DOHH2 (cell line): Measurements from ENCODE around the gene SV2C.

Experiments
- H3F3A ChIP-seq: fragments of 200-600 bp; sonication (generic), shearing (Covaris generic); 2 replicates; pipeline ENCODE4 v1.6.0; 2016; ENCODE audit warnings: antibody characterized with exemption, mild to moderate bottlenecking; ENCODE audit not compliant: control insufficient read depth, insufficient read depth
- H3K27ac ChIP-seq: fragments of 200-600 bp; sonication (generic); 2 replicates; pipeline ENCODE4 v1.5.1; 2014; ENCODE audit warnings: low read depth, mild to moderate bottlenecking, low read length, moderate library complexity
- H3K27me3 ChIP-seq: fragments of 200-600 bp; sonication (generic); 2 replicates; pipeline ENCODE4 v1.6.1; 2014; ENCODE audit warnings: mild to moderate bottlenecking, low read length, mixed read lengths; ENCODE audit not compliant: control insufficient read depth
- H3K36me3 ChIP-seq: fragments of 200-600 bp; sonication (generic); 2 replicates; pipeline ENCODE4 v1.6.1; 2014; ENCODE audit warnings: mild to moderate bottlenecking, low read length, moderate library complexity, mixed read lengths; ENCODE audit not compliant: control insufficient read depth
- H3K4me1 ChIP-seq: fragments of 200-600 bp; sonication (generic); 2 replicates; pipeline ENCODE4 v1.6.1; 2014; ENCODE audit warnings: mild to moderate bottlenecking, low read length, mixed read lengths; ENCODE audit not compliant: control insufficient read depth
- H3K4me2 ChIP-seq: fragments of 200-600 bp; sonication (generic); 2 replicates; pipeline ENCODE4 v1.6.0; 2014; ENCODE audit warnings: mild to moderate bottlenecking, low read length, moderate library complexity
- H3K4me3 ChIP-seq: fragments of 200-600 bp; sonication (generic); 2 replicates; pipeline ENCODE4 v1.5.1; 2014; ENCODE audit warnings: mild to moderate bottlenecking, low read length, mixed read lengths
- H3K79me2 ChIP-seq: fragments of 200-600 bp; sonication (generic); 2 replicates; pipeline ENCODE4 v1.6.1; 2014; ENCODE audit warnings: mild to moderate bottlenecking, low read length, mixed read lengths; ENCODE audit not compliant: control insufficient read depth
- H3K9me2 ChIP-seq: fragments of 200-600 bp; sonication (generic); replicated peaks from 2 replicates; pipeline ENCODE4 v1.6.1; 2014; ENCODE audit warnings: mild to moderate bottlenecking, low read length, mixed read lengths; ENCODE audit not compliant: control insufficient read depth
- H3K9me3 ChIP-seq: fragments of 200-600 bp; sonication (generic); 2 replicates; pipeline ENCODE4 v1.6.1; 2014; ENCODE audit warnings: antibody characterized with exemption, low read length, mixed read lengths; ENCODE audit not compliant: control insufficient read depth, insufficient read depth
- H4K20me1 ChIP-seq: fragments of 200-600 bp; sonication (generic); 2 replicates; pipeline ENCODE4 v1.6.0; 2014; ENCODE audit warnings: low read depth, mild to moderate bottlenecking, antibody characterized with exemption, low read length, moderate library complexity; ENCODE audit not compliant: control insufficient read depth, insufficient read depth
- CTCF ChIP-seq: fragments of 200-600 bp; sonication (generic); IDR thresholded peaks from one replicate; pipeline ENCODE4 v1.5.1; 2014; ENCODE audit warnings: antibody characterized with exemption, mild to moderate bottlenecking, low read depth, low read length; ENCODE audit not compliant: poor library complexity, severe bottlenecking
- EZH2phosphoT487 ChIP-seq: fragments of 200-600 bp; sonication (generic); IDR thresholded peaks from 2 replicates; pipeline ENCODE4 v1.6.1; 2017; ENCODE audit warnings: borderline replicate concordance, mild to moderate bottlenecking, antibody characterized with exemption, low read length, moderate library complexity, mixed read lengths

Gene SV2C

GRCh38 chr5:76342474-76342873 lies 259.3 kb downstream of the SV2C start:
- Histone ChIP-seq H3K4me3 (no peak overlapping the region), H3K36me3 (no peaks in the 10 kb centered on the region), H3K27ac (no peak overlapping the region), H3K9me3 (no peaks in the 10 kb centered on the region), H3K9me2 (no peaks in the 10 kb centered on the region), H3K4me2 (peak overlapping the region; percentile 36; the same call in 1 of the 2 replicates), H3K27me3 (no peaks in the 10 kb centered on the region), H3K4me1 (peaks cover 34% of the 10 kb centered on the region), H3F3A (peaks cover 5% of the 10 kb centered on the region; the same call in 1 of the 2 replicates), H4K20me1 (no peaks in the 10 kb centered on the region), H3K79me2 (no peaks in the 10 kb centered on the region)
- no peak for TF ChIP-seq CTCF
- TF ChIP-seq EZH2phosphoT487 = no peak

GRCh38 chr5:76345582-76345981 lies 262.4 kb downstream of the SV2C start:
- Histone ChIP-seq H3F3A (peaks cover 8% of the 10 kb centered on the region), H3K27ac (no peak overlapping the region), H3K27me3 (no peaks in the 10 kb centered on the region), H3K9me3 (no peaks in the 10 kb centered on the region), H3K4me2 (no peak overlapping the region), H3K36me3 (no peaks in the 10 kb centered on the region), H3K4me1 (peaks cover 46% of the 10 kb centered on the region), H3K9me2 (no peaks in the 10 kb centered on the region), H3K4me3 (no peak overlapping the region), H3K79me2 (no peaks in the 10 kb centered on the region), H4K20me1 (no peaks in the 10 kb centered on the region)
- TF ChIP-seq EZH2phosphoT487 (no peak), CTCF (no peak)

GRCh38 chr5:76351176-76351575 lies 268.0 kb downstream of the SV2C start:
- peak overlapping the region; percentile 58 for H3K4me3 ChIP-seq

More at GRCh38 chr5:76351176-76351575, 268.0 kb downstream of the SV2C start:
- Histone ChIP-seq H3K9me2 (no peaks in the 10 kb centered on the region), H3F3A (peaks cover 18% of the 10 kb centered on the region), H3K79me2 (no peaks in the 10 kb centered on the region), H3K27me3 (no peaks in the 10 kb centered on the region), H3K36me3 (no peaks in the 10 kb centered on the region), H3K9me3 (no peaks in the 10 kb centered on the region), H3K27ac (peak overlapping the region; percentile 97), H3K4me1 (peaks cover 67% of the 10 kb centered on the region), H4K20me1 (no peaks in the 10 kb centered on the region), H3K4me2 (peak overlapping the region; percentile 78)
- TF ChIP-seq CTCF = no peak
- TF ChIP-seq EZH2phosphoT487 = no peak
